ENCODE results near the gene HDAC7.

HDAC7 gene

DNA sequence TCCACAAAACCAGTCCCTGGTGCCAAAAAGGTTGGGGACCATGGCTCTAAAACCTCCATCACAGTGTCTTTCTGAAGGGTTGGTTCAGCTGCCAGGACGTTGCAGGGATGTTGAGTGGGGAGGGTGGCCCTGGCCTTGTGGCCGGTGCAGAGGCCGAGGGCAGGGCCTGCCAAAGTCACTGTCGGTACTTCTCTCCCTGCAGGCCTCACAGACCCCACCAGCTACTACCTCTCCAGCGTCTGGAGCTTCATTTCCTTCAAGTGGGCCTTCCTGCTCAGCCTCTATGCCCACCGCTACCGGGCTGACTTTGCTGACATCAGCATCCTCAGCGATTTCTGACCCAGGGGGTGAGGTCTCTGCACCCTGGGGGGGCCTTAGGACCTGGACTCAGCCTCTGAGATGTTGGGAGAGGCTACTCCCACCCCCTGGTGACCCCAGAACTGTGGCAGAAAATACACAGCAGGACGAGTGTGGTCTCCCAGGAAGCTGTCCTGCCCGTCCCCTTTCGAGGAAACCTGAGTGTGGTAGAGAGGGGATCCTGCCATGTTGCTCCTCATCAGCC, 39.7 kb downstream of the HDAC7 start:
- no peak for DNase-seq (ENCODE audit: low read depth in 2 of 2)

DNA sequence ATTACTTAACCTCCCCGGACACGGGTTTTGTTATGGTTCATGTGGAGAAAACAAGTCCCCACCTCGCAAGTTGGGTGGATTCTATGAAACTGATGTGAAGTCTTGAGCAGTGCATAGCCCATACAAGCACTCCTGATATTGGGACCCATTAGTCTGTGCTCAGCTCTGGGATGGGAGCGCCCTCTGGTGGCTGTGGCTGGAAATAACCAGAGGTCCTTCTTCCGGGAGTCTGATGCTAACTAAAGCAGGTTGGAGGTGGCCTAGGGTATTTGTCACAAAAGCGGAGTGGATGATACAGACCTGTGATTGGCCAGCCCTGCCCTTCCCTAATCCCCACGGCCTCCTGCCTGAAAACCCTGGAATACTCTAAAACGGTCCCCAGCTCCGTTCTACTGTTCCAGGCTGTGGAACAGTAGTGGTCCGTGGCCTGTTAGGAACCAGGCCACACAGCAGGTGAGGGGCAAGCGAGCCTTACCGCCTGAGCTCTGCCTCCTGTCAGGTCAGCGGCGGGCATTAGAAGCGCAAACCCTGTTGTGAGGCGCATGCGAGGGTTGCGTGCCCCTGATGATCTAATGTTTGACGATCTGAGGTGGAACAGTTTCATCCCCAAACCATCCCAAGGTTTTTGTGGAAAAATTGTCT, 40.3 kb downstream of the HDAC7 start:
- DNase-seq (ENCODE audit: low read depth in 2 of 2), result peak; percentile 80 to 94

DNA sequence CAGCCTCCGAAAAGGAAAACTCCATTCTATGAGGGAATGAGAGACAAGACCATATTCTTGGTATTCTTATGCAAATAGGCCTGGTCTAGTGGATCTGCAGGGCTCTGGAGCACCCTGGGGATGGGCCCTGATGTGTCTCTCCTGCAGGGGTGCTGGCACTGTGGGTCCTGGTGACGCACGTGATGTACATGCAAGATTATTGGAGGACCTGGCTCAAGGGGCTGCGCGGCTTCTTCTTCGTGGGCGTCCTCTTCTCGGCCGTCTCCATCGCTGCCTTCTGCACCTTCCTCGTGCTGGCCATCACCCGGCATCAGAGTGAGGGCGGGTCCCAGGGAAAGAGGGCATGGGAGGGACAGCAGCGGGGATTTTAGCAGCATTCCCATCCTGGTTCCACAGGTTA, 40.8 kb downstream of the HDAC7 start:
- DNase-seq (ENCODE audit: low read depth in 2 of 2), result no peak

DNA sequence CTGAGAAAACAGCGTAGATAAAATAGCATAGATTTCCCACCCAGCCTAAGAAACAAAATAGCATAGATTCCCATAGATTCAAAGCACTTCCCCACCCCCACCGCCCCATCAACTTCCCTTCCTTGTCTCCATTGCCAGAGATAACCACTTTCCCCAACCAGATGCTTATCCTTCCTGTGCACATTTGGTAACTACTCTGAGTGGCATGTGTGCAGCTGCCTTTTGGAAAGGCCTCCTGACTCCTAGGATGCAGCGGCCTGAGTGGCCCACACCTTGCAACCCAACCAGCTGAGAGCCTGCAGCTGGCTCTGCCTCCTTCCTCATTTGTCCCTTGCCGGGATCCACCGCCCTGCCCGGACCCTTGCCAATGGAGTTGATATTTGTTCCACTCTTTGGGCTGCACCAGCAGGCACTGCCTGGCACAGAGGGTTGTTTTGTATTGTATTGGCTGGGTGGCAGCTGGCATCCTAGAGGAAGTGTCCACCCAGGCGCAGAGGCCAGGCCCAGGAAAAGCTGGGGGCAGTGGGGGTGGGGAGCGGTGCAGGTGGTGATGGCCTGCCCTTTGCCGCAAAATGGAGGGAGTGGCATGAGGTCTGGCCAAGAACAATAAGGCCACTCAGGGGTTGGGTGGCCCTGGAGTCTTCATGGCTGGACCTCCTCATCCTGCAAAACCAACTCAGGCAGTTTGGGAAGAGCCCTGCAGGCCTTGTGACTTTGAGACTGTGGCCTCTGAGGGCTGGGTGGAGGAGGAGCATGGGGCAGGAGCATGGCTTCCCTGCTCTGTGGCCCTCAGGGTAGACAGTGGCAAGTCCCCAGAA, 41.8 kb downstream of the HDAC7 start:
- no peak for DNase-seq (ENCODE audit: low read depth in 2 of 2)

DNA sequence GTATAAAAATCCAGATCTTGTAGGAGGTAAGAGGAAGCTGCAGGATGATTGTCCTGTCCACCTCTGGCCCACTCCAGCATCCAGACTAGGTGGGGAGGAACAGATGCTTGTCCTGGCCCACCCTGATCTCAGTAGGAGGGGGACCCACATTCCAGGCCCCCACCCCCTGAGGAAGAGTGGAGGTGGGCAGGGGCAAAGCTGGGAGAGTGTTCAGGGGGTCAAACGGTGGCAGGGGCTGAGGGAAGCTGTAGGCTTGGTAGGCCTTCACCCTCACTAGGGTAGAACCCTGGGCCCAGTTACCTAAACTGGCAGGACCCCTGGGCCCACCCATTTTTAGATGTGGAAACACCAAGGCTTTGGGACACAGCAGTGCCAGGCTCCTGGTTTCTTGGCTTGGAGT, 42.6 kb downstream of the HDAC7 start:
- DNase-seq (ENCODE audit: low read depth in 2 of 2), result no peak

DNA sequence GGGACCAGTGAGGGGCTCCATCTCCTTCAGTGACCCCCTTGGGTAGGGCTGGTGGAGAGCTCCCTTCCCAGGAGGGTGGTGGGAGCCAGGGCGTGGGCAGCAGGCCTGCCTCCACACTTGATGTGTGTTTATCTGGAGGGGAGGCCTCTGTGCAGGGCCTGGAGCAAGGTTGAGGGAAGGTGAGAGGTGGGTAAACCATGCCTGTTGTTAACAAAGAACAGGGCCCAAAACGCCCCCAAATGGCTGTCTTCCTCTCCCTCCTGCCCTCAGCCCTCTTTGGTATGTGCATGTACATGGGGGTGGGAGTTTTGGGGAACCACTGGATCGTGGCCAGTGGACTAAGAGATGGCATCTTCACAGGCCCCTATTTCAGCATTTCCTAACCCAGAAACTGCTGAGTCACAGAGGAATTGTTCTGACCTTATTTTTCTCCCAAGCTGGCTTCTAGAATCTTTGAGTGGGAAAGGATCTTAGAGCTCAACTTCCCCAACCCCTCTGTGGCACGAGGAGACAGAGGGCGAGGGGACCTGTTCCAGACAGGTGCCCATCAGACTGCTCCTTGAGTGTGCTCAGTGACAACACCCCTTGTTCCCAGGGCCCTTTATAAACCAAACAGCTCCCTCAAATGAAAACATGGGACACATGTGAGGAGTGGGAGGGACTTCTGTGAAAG, 43.1 kb downstream of the HDAC7 start:
- DNase-seq (ENCODE audit: low read depth in 2 of 2), result no peak

DNA sequence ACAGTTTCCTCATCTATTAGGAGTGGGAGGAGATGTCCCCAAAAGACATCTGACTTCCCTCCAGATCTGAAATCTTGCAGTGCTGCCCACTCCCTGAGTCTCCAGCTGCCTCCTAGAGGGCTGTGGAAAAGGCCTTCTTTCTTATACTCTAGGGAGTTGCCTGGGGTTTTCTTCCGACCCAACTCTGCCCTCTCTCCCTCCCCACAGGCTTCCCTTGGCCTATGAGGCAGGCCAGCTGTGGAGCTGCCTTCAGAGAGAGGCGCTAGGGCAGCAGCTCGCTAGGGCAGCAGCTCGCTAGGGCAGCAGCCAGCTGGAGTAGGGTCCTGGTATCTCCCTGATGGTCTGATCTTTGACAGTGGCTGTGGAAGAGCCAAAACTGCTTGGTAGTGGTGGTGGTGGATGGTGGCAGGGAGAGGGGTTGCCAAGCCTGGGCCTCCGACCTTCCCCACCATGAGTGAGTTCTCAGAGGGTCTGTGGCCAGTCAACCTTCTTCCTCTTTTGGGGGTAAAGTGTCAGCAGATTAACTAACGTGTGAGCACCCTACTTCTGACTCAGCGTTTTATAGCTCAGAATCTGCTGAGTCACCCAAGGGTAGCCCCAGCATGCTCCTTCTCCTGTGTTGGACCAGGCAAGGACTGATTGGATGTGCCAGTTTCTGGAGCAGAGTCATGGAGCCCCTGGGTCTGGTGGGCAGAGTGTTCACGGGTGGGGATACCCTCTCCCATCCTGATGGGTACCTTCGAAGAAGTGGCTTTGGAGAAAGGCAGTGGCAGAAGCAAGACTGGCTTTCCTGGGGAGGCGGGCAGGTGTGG, 44.4 kb downstream of the HDAC7 start:
- no peak for DNase-seq (ENCODE audit: low read depth in 2 of 2)

DNA sequence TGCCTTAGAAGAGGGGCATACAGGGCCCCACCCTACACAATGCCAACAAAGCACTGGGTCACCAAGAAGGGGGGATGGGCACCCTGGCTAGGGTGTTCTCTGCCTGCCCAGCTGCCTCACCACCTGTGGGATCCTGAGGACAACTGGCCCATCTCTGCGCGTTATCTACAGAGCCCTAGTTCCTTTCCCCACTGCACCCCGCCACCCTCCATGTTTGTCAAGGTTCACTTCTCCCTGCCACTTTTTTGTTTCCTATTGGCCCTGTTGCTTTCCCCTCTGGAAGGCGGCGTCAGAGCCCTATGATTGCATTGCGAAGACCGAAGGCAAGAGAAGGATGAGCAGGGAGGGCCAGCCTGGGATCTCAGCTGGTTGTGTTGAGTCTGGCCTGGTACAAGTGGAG, 45.0 kb downstream of the HDAC7 start:
- DNase-seq (ENCODE audit: low read depth in 2 of 2), result no peak

DNA sequence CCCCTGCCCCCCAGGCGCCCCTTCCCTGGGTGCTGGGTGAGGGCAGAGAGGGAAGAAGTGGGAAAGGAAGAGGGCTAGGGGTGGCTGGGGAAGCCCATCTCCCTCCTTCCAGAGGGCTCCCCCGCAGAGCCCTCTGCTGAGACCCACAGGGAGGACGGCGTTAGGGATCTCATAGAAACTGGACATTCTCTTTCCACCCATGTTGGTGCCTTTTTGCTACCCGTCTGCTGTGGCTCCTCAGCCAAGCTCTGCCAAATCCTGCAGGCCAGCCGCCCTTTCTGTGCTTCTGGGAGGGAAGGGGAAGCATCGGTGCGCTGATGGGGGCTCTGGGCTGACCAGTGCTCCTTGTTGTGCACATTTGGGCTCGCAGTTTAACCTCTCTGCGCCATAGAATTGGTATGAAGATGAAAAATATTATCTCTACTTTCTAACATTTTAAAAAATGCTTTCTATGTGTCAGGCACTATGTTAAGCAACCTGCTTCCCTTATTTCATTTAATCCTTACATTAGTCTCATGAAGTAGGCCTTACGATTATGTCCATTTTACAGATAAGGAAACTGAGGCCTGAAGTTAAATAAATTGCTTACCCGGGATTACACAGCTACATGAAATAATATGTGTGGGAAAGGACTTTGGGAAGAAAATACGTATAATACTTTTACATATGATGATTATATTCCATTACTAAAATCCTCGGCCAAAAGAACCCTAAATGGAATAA, 45.7 kb downstream of the HDAC7 start:
- DNase-seq (ENCODE audit: low read depth in 2 of 2), result no peak

DNA sequence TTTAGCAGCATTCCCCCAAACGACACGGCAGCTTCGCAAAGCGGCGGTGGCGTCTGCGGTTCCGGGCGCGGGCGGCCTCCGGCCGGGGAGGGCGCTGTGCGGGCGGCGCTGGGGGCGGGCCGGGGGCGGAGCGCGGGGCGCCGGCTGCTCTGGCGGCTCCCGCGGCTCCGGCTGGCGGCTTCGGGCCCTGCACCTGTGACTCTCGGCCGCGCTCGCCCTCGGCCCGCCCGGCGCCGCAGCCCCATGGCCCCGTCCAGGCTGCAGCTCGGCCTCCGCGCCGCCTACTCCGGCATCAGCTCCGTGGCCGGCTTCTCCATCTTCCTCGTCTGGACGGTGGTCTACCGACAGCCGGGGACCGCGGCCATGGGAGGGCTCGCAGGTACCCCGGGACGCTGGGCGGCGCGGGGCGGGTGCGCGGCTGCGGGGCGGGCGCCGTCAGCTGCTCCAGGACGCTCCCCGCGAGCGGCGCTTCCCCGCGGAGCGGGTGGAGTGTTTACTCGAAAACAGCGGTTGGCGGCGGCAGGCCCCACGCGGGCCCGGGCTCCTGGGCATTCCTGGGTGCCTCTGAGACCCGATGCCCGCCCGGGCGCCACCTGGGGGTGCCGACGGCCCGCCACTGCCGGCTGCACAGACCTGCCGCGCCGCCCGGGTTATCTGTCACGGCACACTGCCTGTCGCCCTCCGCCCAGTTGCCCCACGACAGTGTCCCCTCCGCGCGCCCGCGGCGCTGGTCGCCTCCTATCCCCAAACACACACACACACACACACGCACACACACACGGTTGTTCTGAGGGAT, 46.4 kb downstream of the HDAC7 start, which contains the start of gene SLC48A1:
Gene SLC48A1, plus strand, starts transcription at position 177 of the 796 bp plus-strand sequence. Its CDS starts 67 bp downstream, at position 244.
- peak; percentile 47 to 65 for DNase-seq (ENCODE audit: low read depth in 2 of 2)

DNA sequence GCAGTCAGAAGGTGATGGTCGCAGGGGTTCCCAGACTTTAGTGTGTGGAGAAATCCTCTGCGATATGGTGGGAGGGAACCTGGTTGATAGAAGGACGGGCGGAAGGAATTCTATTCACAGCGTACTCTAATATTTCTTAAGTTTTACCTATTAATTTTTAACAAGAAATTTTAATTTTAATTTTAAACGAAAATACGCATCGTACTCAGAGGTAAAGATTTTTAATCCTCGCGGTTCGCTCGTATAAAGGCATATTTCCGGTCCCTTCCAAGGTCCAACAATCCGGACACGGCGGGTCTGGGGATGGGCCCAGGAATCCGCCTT, 47.0 kb downstream of the HDAC7 start:
- no peak for DNase-seq (ENCODE audit: low read depth in 2 of 2)

DNA sequence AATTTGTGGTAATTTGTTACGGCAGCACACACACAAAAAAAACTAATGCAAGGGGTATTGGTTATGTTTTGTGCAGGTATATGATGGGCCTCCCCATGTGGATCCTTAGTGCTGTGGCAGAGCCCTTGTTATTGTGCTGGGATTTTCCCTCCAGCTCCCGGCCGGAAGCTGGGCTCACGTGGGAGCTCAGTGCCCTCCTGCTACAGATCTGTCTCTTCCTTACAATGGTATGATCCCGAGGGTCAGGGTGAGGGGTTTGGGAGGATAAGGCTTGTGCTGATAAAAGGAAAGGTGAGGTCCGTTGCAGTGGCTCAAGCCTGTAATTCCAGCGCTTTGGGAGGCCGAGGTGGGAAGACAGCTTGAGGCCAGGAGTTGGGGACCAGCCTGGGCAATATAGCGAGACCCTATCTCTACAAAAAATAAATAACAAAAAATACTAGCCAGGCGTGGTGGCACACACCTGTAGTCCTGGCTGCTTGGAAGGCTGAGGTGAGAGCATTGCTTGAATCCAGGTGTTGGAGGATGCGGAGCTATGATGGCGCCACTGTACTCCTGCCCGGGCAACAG, 47.5 kb downstream of the HDAC7 start:
- no peak for DNase-seq (ENCODE audit: low read depth in 2 of 2)

DNA sequence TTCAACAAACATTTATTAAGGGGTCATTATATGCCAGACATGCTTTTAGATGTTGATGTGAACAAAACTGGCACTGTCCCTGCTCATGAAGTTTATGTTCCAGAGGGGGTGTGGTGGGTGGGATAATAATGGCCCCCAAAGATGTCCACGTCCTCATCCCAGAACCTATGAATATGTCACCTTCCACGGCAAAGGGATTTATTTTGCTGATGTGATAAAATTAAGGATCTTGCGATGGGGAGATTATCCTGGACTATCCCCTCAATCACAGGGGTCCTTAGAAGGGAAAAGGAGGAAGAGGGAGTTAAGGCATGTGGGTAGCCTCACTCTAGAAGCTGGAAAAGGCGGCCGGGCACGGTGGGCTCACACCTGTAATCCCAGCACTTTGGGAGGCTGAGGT, 48.4 kb downstream of the HDAC7 start:
- DNase-seq (ENCODE audit: low read depth in 2 of 2), result no peak

DNA sequence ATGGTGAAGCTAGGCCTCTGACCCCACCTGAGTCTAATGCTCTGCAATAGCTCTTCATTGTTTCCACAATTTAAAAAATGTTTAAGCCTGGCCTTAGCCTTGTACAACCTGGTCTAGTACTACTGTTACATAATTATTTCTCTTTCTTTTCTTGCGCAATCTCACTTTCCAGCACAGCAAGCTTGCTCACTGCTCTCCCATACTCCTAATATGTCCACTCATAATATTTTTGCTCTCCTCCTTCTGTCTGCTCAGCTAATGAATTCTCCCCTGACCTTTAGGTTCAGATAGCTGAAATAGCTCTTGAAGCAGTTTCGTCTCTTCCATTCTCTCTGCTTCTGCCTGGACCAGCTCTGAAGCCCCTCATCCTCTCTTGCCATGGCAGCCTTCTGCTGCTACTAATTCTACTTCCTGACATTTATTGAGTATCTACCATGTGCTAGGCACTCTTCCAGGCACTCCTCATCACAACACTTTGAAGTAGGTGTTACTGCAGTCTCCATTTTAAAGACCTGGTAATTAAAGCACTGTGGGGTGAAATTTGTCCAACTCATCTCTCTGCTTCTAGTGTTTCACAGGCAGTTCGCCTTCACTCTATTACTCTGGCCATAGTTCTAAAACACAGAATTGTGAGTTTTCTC, 49.5 kb downstream of the HDAC7 start:
- no peak for DNase-seq (ENCODE audit: low read depth in 2 of 2)

DNA sequence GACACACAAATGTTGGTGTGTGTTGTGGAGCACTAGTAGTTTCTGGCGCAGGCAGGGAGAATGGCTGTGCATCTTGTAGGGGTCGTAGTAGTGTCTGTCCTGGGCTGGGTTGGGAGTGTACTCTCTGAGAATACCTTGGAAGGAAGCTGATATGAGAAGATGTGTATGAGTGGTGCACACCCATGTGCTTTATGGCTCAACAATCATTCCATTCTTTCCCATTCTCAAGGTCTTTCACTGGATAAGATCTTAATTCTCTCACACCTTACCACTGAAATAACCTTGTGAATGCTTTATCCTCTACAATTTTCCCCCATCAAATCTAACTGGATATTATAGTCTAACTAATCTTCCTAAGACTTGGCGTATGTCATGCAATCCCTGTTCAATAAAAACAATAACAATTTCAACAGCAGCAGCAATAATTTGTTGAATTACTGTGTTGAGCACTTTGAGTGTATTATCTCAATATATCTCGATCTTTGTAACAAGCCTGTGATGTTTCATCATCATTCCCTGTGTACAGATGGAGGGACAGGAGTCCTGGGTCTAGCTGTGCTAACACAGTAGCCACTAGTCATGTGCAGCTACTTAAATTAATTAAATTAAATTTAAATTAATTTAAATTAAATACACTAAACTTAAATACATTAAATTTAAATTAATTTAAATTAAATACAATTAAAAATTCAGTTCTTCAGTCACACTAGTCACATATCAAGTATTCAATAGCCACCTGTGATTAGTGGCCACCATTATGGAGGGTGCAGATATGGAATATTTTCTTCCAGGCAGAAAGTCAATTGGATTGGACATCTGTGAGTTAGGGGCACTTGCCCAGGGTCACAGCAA, 50.2 kb downstream of the HDAC7 start:
- DNase-seq (ENCODE audit: low read depth in 2 of 2), result no peak

DNA sequence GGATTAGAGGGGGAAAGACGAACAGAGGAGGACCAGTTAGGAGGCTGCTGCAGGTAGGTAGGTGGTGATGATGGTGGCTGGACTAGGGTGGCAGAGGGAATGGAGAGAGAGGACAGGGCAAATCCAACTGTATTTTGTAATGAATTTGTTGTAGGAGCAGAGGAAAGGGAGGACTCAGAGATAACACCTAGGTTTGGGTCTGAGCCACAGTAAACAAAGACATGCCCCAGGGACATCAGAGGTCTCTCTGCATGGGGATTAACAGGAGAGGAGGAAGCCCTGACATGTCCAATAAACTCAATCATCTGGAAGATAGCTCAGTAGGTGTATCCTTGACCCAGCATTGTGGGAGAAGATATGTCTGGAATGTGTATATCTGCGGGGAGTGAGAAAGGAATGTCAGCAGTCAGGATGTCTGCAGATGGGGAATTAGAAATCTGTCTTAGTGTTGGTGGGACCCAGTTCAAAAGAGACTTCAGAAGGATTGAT, 51.3 kb downstream of the HDAC7 start:
- no peak for DNase-seq (ENCODE audit: low read depth in 2 of 2)

DNA sequence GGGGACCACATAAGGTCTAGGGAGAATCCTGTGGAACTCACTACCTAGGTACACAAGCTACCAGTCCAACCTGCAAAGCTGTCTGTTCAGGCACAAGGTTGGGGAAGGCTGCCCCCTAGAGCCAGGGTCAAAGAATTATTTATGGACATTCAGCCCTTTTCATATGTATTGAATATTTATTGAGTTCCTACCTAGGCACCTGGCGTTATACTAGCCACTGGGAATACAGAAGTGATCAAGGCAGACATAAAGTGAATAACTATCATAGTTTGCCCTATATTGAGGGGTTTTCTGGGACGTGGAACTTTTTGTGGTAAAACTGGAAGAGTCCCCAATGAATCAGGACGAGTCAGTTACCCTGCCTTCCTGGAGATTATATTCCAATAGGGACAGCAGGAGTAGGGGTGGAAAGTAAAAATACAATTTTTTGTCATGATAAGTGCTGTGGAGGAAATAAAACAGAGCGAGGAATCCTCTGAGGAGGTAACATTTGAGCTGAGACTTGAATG, 52.4 kb downstream of the HDAC7 start:
- DNase-seq (ENCODE audit: low read depth in 2 of 2), result peak; percentile 46 to 66
